Keratinocyte (primary cell): ENCODE results near the gene CCDC8. TPM values are rescaled to one million over a fixed set of nuclear protein-coding genes. Genes with fewer than 3 reads are reported as not detected.

Experiments used
- DNase-seq: peaks from one replicate; pipeline ENCODE4 v3.0.0-alpha.2; 2011; ENCODE audit warnings: low read depth, missing footprints, low spot score
- FAIRE-seq: peaks from 2 replicates; lab custom pipeline; 2011; peaks lifted over from hg19 to GRCh38; lab: Jason Lieb, UNC
- H2AFZ ChIP-seq: 2 replicates; pipeline ENCODE4 v1.6.0; 2012; ENCODE audit warnings: low read length, control low read depth, inconsistent platforms; ENCODE audit not compliant: control insufficient read depth
- H3K27ac ChIP-seq: 2 replicates; pipeline ENCODE4 v1.5.1; 2011; ENCODE audit warnings: low read length; ENCODE audit not compliant: control insufficient read depth, insufficient read depth
- H3K27me3 ChIP-seq: 3 replicates; pipeline ENCODE4 v1.6.0; 2011; ENCODE audit warnings: low read length; ENCODE audit not compliant: control insufficient read depth, insufficient read depth; ENCODE audit errors: extremely low read depth
- H3K36me3 ChIP-seq, 2 experiments: 2 replicates in 1 of 2; 3 replicates in 1 of 2; pipeline ENCODE4 v1.5.1; 2011; ENCODE audit warnings: low read length in 2 of 2, mild to moderate bottlenecking in 1 of 2; ENCODE audit not compliant: control insufficient read depth in 2 of 2, insufficient read depth in 2 of 2; ENCODE audit errors: extremely low read depth in 1 of 2
- H3K4me1 ChIP-seq: 3 replicates; pipeline ENCODE4 v1.5.1; 2011; ENCODE audit warnings: low read length; ENCODE audit not compliant: control insufficient read depth, insufficient read depth; ENCODE audit errors: extremely low read depth
- H3K4me2 ChIP-seq: 3 replicates; pipeline ENCODE4 v1.6.0; 2011; ENCODE audit warnings: low read depth, low read length; ENCODE audit not compliant: control insufficient read depth, insufficient read depth; ENCODE audit errors: extremely low read depth
- H3K4me3 ChIP-seq, 3 experiments: fragments of 200-600 bp in 1 of 3; sonication (generic) in 1 of 3; 2 replicates in 2 of 3; 3 replicates in 1 of 3; pipeline ENCODE4 v1.5.1; 2011 to 2016; ENCODE audit warnings: low read length in 3 of 3, mild to moderate bottlenecking in 3 of 3, control low read depth in 2 of 3, inconsistent platforms in 1 of 3, low read depth in 1 of 3, mixed read lengths in 1 of 3, mixed run types in 1 of 3, moderate library complexity in 1 of 3; ENCODE audit not compliant: control insufficient read depth in 2 of 3, insufficient read depth in 2 of 3; ENCODE audit errors: extremely low read depth in 1 of 3
- H3K79me2 ChIP-seq: 2 replicates; pipeline ENCODE4 v1.6.0; 2012; ENCODE audit warnings: low read length; ENCODE audit not compliant: control insufficient read depth, insufficient read depth
- H3K9ac ChIP-seq: 3 replicates; pipeline ENCODE4 v1.6.0; 2011; ENCODE audit warnings: low read length; ENCODE audit not compliant: control insufficient read depth, insufficient read depth; ENCODE audit errors: extremely low read depth
- H3K9me1 ChIP-seq: 3 replicates; pipeline ENCODE4 v1.6.0; 2011; ENCODE audit warnings: low read length; ENCODE audit not compliant: control insufficient read depth, insufficient read depth; ENCODE audit errors: extremely low read depth
- H3K9me3 ChIP-seq: 2 replicates; pipeline ENCODE4 v1.5.1; 2012; ENCODE audit warnings: low read depth, low read length; ENCODE audit not compliant: control insufficient read depth
- H4K20me1 ChIP-seq: 3 replicates; pipeline ENCODE4 v1.6.0; 2011; ENCODE audit warnings: low read length; ENCODE audit not compliant: control insufficient read depth, insufficient read depth; ENCODE audit errors: extremely low read depth
- CTCF ChIP-seq, 3 experiments: IDR thresholded peaks in 1 of 3; conservative IDR thresholded peaks in 1 of 3; optimal IDR thresholded peaks in 1 of 3; 2 replicates in 2 of 3; 3 replicates in 1 of 3; pipeline versions ENCODE3 to v1.5.1; 2011; ENCODE audit warnings: low read length in 3 of 3, mild to moderate bottlenecking in 3 of 3, moderate library complexity in 2 of 3, control low read depth in 1 of 3, inconsistent platforms in 1 of 3; ENCODE audit not compliant: insufficient read depth in 2 of 3; ENCODE audit errors: extremely low read depth in 1 of 3
- EZH2 ChIP-seq: IDR thresholded peaks from one replicate; pipeline ENCODE4 v1.6.1; 2012; ENCODE audit warnings: inconsistent platforms, mild to moderate bottlenecking, low read length, moderate library complexity
- dilution Hi-C: fragments of 300-500 bp; cut with MboI; formaldehyde crosslinking; loops from one replicate; pipeline ENCODE4 v1.7.0; 2020; ENCODE audit warnings: low sequenced_read_pairs; ENCODE audit not compliant: extremely low pct_ligation_motif_present
- polyA plus RNA-seq, 5 experiments: library from polyadenylated mRNA; depleted of rRNA in 3 of 5; stranded (reverse) in 3 of 5; stranded (forward) in 1 of 5; unstranded in 1 of 5; fragments of >200 nt; gene quantifications; 1 replicate in 1 of 5; 2 replicates in 3 of 5; 3 replicates in 1 of 5; pipeline versions ENCODE4 v1.2.1 to v1.2.3, GENCODE V29; 2011 to 2012; ENCODE audit warnings: missing spikeins in 2 of 5, low read depth in 1 of 5, low replicate concordance in 1 of 5

Gene CCDC8
- polyA plus RNA-seq, 1 donor (not counting 4 experiments of a cell fraction or from before 2014, with no cell fraction given) = 5.2 TPM

- Histone ChIP-seq H3K4me1 (peaks cover 28% of the 10 kb centered on the region), H3K9me3 (no peaks in the 10 kb centered on the region), H3K9me1 (no peaks in the 10 kb centered on the region), H3K79me2 (no peaks in the 10 kb centered on the region), H3K36me3 (no peaks in the 10 kb centered on the region), H2AFZ (peak overlapping the region; percentile 43), H3K4me2 (peak overlapping the region; percentile 82), H3K27me3 (no peaks in the 10 kb centered on the region), H3K9ac (peak overlapping the region; percentile 22), H4K20me1 (no peaks in the 10 kb centered on the region), H3K27ac (peak overlapping the region; percentile 49), H3K4me3 (peak overlapping the region in 1 of 3 experiments; percentile 32)
- no peak for DNase-seq
- dilution Hi-C loops = no loop called here
- TF ChIP-seq CTCF (optimal IDR thresholded peaks at IDR 0.05 in 1 of 3, IDR thresholded peaks at IDR 0.05 in 1 of 3, conservative IDR thresholded peaks at IDR 0.05 in 1 of 3; ENCODE audit: extremely low read depth in 1 of 3, insufficient read depth in 2 of 3, low read length in 3 of 3) (no peak), EZH2 (no peak)
- no peak for FAIRE-seq
These were observed 40.9 kb upstream of the CCDC8 start for GRCh38 chr19:46454244-46454643.

- Histone ChIP-seq H3K9ac (peak overlapping the region; percentile 22), H3K9me3 (no peaks in the 10 kb centered on the region), H3K9me1 (no peaks in the 10 kb centered on the region), H3K27ac (peak overlapping the region; percentile 49), H3K4me2 (peak overlapping the region; percentile 82), H3K79me2 (no peaks in the 10 kb centered on the region), H3K4me3 (peak overlapping the region in 1 of 3 experiments; percentile 32), H2AFZ (no peak overlapping the region), H3K4me1 (peaks cover 28% of the 10 kb centered on the region), H3K27me3 (no peaks in the 10 kb centered on the region), H4K20me1 (no peaks in the 10 kb centered on the region), H3K36me3 (no peaks in the 10 kb centered on the region)
- TF ChIP-seq CTCF (optimal IDR thresholded peaks at IDR 0.05 in 1 of 3, IDR thresholded peaks at IDR 0.05 in 1 of 3, conservative IDR thresholded peaks at IDR 0.05 in 1 of 3; ENCODE audit: extremely low read depth in 1 of 3, insufficient read depth in 2 of 3, low read length in 3 of 3) (no peak), EZH2 (no peak)
- DNase-seq (peak; percentile 83), FAIRE-seq (peak; percentile 99)
- dilution Hi-C loops = no loop called here
These were observed 40.3 kb upstream of the CCDC8 start for GRCh38 chr19:46453661-46454060.
